Stimulated activated CD8-positive, alpha-beta memory T cell treated with anti-CD3 and anti-CD28 coated beads, Interleukin-2, amount 100 ng/mL, for 48 hours (primary cell): ENCODE data around the gene D2HGDH.
"Not testable (repeated sequence)": the region's sequence is repeated elsewhere in the genome, so short reads cannot be mapped to it uniquely, and the experiment has no call there.

Source experiments
- DNase-seq, 2 donors: peaks; one replicate each; pipeline ENCODE4 v3.0.0-alpha.2; 2020; ENCODE audit warnings: low read depth in 2 of 2

Gene D2HGDH

GRCh38 chr2:241808051-241808720 is 73.8 kb downstream of the D2HGDH start:
- DNase-seq, result no peak

- no peak for DNase-seq
Observed at GRCh38 chr2:241808721-241809382, 74.4 kb downstream of the D2HGDH start, which contains the start of gene NEU4. Gene NEU4, plus strand, starts transcription at chr2:241809193. Its CDS starts 5,292 bp downstream, at chr2:241814485.

GRCh38 chr2:241809383-241810306 is 75.2 kb downstream of the D2HGDH start:
- DNase-seq, result no peak

GRCh38 chr2:241810307-241811200 is 76.1 kb downstream of the D2HGDH start:
- DNase-seq, result no peak

- no peak for DNase-seq
Observed at GRCh38 chr2:241811201-241811951, 76.9 kb downstream of the D2HGDH start.

- DNase-seq, result no peak
Observed at GRCh38 chr2:241811952-241812729, 77.7 kb downstream of the D2HGDH start.

- DNase-seq, result no peak
Observed at GRCh38 chr2:241812730-241813643, 78.6 kb downstream of the D2HGDH start.

GRCh38 chr2:241813644-241814392 is 79.4 kb downstream of the D2HGDH start:
- DNase-seq, result no peak

- no peak for DNase-seq
Observed at GRCh38 chr2:241814393-241814642, 79.9 kb downstream of the D2HGDH start.

- DNase-seq, result no peak
Observed at GRCh38 chr2:241814643-241815476, 80.4 kb downstream of the D2HGDH start.

GRCh38 chr2:241815477-241816430 is 81.3 kb downstream of the D2HGDH start:
- no peak for DNase-seq

GRCh38 chr2:241816431-241817121 is 82.1 kb downstream of the D2HGDH start:
- DNase-seq, result no peak

GRCh38 chr2:241817126-241817820 is 82.8 kb downstream of the D2HGDH start:
- DNase-seq, result no peak

- not testable (repeated sequence) for DNase-seq
Observed at GRCh38 chr2:241817821-241818215, 83.4 kb downstream of the D2HGDH start.
